NT2/D1 (cell line): Measurements from ENCODE around the gene PHACTR3.

Experiments
- SUZ12 ChIP-seq: IDR thresholded peaks from 2 replicates; pipeline ENCODE4 v1.6.1; 2011; ENCODE audit not compliant: insufficient read length, insufficient read depth; ENCODE audit errors: extremely low read depth
- YY1 ChIP-seq: IDR thresholded peaks from 2 replicates; pipeline ENCODE4 v1.6.1; 2011; ENCODE audit not compliant: insufficient read length, insufficient read depth
- ZNF274 ChIP-seq: IDR thresholded peaks from 2 replicates; pipeline ENCODE4 v1.6.1; 2011; ENCODE audit warnings: mild to moderate bottlenecking, low read depth, low read length

GRCh38 chr20:59622496-59622895 is 18.2 kb downstream of the PHACTR3 start:
- TF ChIP-seq SUZ12 (no peak), ZNF274 (no peak), YY1 (no peak)
